GM18907 (cell line): ENCODE results near the gene TUBG2.

ENCODE experiments used
- ATAC-seq: cut with Tn5 transposase; IDR thresholded peaks from one replicate; pipeline ENCODE4 v1.9.1; 2021; ENCODE audit warnings: mild to moderate bottlenecking, moderate library complexity; ENCODE audit not compliant: unreplicated experiment

The TUBG2 gene

DNA sequence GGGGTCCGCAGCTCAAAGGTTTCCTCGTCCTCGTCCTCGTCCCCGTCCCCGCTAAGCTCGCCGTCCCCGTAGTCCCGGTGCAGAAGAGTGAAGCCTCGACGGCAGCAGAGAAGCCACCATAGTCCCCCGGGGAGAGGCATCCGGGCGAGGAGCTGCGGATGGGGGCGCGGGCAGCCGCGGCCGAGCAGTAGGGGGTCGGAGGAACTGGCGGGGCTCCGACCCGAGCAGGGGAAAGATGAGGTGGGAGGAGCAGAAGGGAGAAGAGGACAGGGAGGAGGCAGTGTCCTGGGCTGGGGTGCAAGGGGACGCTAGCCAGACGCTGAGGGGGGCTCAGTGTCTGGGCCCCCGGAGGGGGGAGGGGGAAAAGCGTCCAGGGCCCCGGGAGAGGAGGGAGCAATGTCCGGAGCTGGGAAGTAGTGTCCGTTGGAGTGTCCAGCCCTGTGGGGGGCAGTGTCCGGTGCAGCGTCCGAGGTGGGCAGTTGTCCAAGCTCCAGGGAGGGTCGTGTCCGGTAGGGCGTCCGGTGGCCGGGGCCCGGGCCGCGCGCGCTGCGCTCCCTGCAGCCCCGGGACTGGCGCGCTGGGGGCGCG is 17.4 kb downstream of the TUBG2 start, which contains the start of gene PLEKHH3:
Gene PLEKHH3, minus strand, starts transcription at position 571 of the 588 bp plus-strand sequence. Its CDS starts 431 bp downstream, at position 140.
- no peak for ATAC-seq

DNA sequence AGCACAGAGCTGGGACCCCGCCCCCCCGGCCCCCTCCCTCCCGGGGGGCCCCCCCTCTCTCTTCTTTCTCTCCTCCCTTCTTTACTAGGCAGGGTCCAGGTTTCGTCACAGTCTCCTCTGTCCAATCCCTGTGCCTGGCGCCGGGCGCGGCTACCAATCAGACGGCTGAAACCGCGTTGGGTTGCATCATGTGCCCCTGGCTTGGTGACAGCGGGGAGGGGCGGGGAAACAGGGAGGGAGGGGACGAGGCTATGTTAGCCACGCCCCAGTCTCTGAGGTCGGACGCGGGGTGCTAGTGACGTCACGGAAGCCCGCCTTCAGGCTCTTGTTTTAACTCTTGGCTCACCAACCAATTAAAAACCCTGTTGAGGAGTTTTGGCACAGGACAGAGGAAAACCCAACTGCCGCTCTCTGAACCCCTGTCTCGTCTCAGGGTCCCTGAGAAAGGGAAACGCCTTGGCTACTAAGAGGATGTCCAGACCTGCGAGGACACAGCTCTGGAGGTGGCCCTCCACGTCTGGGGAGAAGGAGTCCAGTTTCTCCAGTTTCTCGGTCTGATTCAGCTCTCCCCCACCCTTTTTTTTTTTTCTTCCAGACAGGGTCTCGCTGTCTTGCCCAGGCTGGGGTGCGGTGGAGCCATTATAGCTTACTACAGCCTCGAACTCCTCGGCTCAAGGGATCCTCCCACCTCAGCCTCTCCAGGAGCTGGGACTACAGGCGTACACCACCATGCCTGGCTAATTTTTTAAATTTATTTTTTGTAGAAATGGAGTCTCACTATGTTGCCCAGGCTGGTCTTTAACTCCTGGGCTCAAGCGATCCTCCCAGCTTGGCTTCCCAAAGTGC is 18.2 kb downstream of the TUBG2 start:
- ATAC-seq, result peak; percentile 63

- peak; percentile 26 for ATAC-seq
Measured at GRCh38 chr17:42677921-42678781, 19.1 kb downstream of the TUBG2 start.

- no peak for ATAC-seq
Measured at GRCh38 chr17:42678951-42679491, 19.9 kb downstream of the TUBG2 start.

DNA sequence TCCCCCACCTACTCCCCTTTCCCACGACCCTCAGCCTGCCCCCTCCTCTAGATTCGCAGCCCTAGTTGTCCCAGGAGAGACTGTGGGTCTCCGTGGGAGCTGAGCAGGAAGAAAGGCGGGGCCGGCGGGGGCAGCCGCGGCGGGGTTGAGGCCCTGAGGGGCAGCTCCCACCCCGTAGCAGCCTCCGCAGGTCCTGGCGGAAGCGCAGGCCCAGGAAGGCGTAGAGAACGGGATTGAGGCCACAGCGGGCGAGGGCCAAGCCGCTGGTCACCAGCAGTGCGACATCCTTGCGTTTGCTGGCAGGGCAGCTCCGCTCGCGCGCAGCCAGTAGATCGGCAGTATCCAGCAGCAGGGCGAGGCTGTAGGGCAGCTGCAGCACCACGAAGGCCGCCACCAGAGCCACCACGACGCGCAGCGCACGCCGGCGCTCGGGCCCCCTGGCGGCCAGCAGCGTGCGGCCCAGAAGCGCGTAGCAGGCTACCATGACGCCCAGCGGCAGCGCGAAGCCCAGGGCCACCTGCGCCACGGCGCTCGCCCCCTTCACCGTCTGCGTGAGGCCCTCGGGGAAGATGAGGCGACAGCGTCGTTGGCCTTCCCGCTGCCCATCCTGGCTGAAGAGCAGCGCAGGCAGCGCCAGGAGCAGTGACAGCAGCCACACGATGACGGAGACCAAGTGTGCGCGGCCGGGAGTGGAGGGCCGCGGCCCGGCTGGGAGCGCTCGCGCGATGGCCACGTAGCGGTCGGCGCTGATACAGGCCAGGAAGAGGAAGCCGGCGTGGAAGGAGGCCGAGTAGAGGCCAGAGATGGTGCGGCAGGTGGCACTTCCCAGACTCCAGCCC is 20.6 kb downstream of the TUBG2 start:
- ATAC-seq, result no peak

- no peak for ATAC-seq
Measured at GRCh38 chr17:42680331-42680808, 21.3 kb downstream of the TUBG2 start.

DNA sequence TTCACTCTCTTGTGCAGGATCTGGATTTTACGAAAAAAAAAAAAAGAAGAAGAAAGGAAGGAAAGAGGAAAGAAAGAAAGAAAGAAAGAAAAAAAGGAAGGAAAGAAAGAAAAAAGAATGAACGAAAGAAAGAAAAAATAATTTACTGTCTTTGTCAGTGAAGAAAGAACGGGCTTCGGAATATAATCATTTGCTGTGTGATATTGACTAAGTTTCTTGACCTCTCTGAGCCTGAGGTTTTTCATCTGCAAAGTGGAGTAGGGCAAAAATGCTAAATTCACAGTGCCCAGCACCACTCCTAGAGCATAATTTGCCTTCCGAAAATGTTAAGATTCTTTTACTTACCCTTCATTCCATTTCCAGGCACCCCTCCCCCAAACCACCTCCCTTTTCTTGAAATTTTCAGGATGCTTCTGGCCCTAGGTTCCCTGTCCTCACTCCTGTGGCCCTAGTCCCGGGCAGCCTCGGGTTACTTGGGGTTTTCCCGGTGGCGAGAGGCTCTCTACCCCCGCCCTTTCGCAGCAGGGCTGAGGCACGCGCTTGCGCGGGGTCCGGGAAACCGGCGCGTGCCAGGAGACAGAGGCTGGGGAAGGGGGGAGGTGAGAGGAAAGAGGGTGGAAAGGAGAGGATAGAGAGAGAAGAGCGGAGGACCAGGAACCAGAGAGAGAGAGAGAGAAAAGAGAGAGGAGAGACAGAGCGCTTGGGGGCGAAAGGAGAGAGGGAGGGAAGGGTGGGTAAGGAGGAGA is 23.1 kb downstream of the TUBG2 start, which contains the start of gene CNTNAP1:
Gene CNTNAP1, plus strand, starts transcription at position 556 of the 746 bp plus-strand sequence. CDS start 299 bp downstream, outside the sequence.
- ATAC-seq, result no peak

DNA sequence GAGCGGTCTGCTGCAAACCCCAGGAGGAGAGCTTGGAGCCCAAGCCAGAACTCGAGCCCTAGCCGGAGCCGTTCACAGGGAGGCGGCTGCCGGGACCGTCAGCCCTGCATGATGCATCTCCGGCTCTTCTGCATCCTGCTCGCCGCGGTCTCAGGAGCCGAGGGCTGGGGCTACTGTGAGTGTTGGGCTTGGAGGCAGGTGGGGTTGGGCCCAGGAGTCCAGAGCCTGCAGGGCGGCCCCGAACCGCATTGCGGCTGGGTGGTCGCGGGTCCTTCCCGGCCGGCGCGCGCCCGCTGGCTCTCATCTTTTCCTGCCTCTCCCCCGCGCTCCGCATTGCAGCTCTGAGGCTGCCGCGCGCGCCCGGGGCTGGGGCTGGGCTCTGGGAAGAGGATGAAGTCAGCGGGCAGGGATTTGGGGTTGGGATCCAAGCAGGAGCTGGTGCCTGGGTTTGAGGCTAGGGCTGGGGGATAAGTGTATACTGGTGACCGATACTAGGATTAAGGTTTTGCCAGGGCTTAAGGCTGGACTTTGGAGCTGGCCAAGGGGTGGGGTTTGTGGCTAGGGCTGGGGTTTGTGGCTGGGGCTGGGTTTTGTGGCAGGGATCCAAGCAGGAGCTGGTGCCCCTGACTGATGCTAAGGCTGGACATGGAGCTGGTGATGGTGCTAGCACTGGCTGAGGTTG is 23.8 kb downstream of the TUBG2 start:
- no peak for ATAC-seq

DNA sequence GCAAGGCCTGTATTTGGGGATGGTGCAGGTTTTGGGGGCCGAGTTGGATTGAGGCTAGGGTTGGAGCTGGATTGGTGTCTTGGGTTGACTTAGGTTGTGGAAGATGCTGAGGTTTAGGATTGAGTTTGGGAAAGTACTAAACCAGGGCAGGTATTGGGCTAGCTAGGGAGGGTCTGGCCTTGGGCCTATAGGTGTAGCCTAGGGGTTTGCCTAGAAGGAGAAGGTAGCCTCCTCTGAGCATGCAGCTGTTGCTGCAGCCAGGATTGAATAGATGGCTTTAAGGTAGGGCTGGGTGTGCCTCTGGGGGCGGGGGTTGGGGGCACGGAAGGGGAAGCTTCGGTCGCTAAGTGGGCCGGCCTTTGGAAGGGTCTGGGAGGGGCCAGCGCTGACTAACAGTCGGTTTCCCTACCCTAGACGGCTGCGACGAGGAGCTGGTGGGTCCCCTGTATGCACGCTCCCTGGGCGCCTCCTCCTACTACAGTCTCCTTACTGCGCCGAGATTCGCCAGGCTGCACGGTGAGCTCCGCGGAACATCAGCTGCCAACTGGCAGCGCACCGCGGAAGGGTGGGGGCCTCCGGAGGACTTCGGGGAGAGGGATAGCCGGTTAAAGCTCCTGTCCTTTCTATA is 24.4 kb downstream of the TUBG2 start:
- ATAC-seq, result no peak

DNA sequence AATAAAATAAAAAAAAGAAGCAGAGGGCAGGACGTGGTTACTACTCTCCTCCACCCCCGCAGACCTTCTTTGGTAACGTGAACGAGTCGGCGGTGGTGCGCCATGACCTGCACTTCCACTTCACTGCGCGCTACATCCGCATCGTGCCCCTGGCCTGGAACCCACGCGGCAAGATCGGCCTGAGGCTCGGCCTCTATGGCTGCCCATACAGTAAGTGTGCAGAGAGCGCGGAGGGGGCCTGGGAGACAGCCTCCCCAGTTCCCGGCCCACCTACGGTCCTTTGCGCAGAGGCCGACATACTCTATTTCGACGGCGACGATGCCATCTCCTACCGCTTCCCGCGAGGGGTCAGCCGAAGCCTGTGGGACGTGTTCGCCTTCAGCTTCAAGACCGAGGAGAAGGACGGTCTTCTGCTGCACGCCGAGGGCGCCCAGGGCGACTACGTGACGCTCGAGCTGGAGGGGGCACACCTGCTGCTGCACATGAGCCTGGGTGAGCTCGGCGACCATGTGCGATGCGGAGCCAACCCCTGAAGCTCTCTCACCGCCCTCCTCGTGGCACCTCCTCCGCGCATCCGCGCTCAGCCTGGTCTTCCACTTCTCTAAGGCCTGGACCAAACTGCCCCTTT is 26.0 kb downstream of the TUBG2 start:
- no peak for ATAC-seq

GRCh38 chr17:42685831-42686230 is 26.7 kb downstream of the TUBG2 start:
- ATAC-seq, result no peak

GRCh38 chr17:42686520-42687128 is 27.5 kb downstream of the TUBG2 start:
- no peak for ATAC-seq

GRCh38 chr17:42687707-42688320 is 28.7 kb downstream of the TUBG2 start:
- ATAC-seq, result no peak

GRCh38 chr17:42690596-42690995 is 31.5 kb downstream of the TUBG2 start:
- no peak for ATAC-seq

DNA sequence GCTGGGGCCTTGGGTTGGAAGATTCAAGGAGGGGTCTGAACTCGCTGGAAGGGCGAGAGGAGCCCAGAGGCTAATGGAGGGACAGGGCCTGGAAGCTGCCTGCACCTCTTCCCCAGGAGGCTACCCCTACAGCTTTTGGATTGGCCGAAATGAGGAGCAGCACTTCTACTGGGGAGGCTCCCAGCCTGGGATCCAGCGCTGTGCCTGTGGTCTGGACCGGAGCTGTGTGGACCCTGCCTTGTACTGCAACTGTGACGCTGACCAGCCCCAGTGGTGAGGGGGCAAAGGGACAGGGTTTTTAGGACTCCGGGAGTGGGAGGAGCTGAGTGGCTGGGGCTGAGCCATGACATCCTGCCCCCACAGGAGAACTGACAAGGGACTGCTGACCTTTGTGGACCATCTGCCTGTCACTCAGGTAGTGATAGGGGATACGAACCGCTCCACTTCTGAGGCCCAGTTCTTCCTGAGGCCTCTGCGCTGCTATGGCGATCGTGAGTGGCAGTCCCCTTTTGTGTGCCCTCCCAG is 32.0 kb downstream of the TUBG2 start:
- ATAC-seq, result no peak

GRCh38 chr17:42692489-42692888 is 33.4 kb downstream of the TUBG2 start:
- ATAC-seq, result no peak

DNA sequence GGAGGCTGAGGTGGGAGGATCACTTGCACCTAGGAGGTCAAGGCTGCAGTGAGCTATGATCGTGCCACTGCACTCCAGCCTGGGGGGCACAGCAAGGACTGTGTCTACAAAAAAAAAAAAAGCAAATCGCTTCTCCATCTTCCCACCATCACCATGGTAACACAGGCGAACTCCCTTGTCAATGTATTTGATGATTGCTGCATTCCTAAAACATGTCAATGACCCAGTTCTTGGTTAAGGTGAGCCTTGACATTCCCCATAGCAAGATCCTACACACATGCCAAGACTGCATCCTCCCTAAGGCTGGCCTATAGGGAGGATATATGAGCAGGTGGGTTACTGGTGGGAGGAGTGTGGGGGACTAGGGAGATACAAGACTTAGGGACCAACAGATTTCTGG is 35.4 kb downstream of the TUBG2 start:
- ATAC-seq, result no peak
